ENCODE results near the gene SRGAP2C.
"Not testable (repeated sequence)": the region's sequence is repeated elsewhere in the genome, so short reads cannot be mapped to it uniquely, and the experiment has no call there.

- TF ChIP-seq CTCF (CRISPR knock-in tag; IDR thresholded peaks at IDR 0.05); FOXO4 (CRISPR knock-in tag; conservative IDR thresholded peaks at IDR 0.05); ZFYVE20 (CRISPR knock-in tag; IDR thresholded peaks at IDR 0.05; ENCODE audit: borderline replicate concordance, low read depth); ZNF207 (IDR thresholded peaks at IDR 0.05; ENCODE audit: borderline replicate concordance); POLR2A (IDR thresholded peaks at IDR 0.05; ENCODE audit: insufficient read depth in 1 of 2, low read depth in 2 of 2, low read length in 2 of 2); ZNF740 (CRISPR knock-in tag; IDR thresholded peaks at IDR 0.05); CHD2 (IDR thresholded peaks at IDR 0.05; ENCODE audit: low read depth, low read length); ATF3 (CRISPR knock-in tag; IDR thresholded peaks at IDR 0.05); HMG20B (CRISPR knock-in tag; conservative IDR thresholded peaks at IDR 0.05); MAFG (CRISPR knock-in tag; IDR thresholded peaks at IDR 0.05); FOXJ3 (CRISPR knock-in tag; IDR thresholded peaks at IDR 0.05; ENCODE audit: borderline replicate concordance); ZNF605 (CRISPR knock-in tag; IDR thresholded peaks at IDR 0.05); EZH2 (conservative IDR thresholded peaks at IDR 0.05; ENCODE audit: low read depth, low read length); ZNF232 (CRISPR knock-in tag; IDR thresholded peaks at IDR 0.05; ENCODE audit: borderline replicate concordance): not testable (repeated sequence)
These were observed 16.5 kb downstream of the SRGAP2C start for GRCh38 chr1:121200985-121201981.
